SH-SY5Y (cell line): ENCODE results near the gene ZHX3.

ENCODE experiments used
- GATA2 ChIP-seq: IDR thresholded peaks from 2 replicates; pipeline ENCODE4 v1.6.1; 2011; ENCODE audit warnings: mild to moderate bottlenecking, low read depth, low read length
- GATA3 ChIP-seq: IDR thresholded peaks from 2 replicates; pipeline ENCODE4 v1.6.1; 2011; ENCODE audit warnings: low read depth, mild to moderate bottlenecking, low read length, moderate library complexity

GRCh38 chr20:41183831-41184230, 133.7 kb downstream of the ZHX3 start:
- TF ChIP-seq GATA2 (no peak), GATA3 (no peak)
